GM12878 (cell line): Measurements from ENCODE around the gene TEPSIN. TPM values are rescaled to one million over a fixed set of nuclear protein-coding genes. Genes with fewer than 3 reads are reported as not detected.

Source experiments
- ATAC-seq: fragments of 200-7000 bp; cut with Tn5 transposase; 3 replicates; pipeline ENCODE4 v1.9.1; 2020; ENCODE audit warnings: mild to moderate bottlenecking, moderate library complexity
- BruUV-seq: library from RNA; stranded (reverse); fragments of 400-500 nt; replicated peaks from 2 replicates; lab custom pipeline; 2021; lab: Mats Ljungman, UMichigan
- CTCF ChIA-PET: fragments of 300-600 bp; sonication (Branson Sonifier 250); formaldehyde crosslinking; extraction: SDS; loops from one replicate; lab custom pipeline; 2021; ENCODE audit warnings: inconsistent platforms; lab: Yijun Ruan, JAX
- POLR2A ChIA-PET: fragments of 350-600 bp; formaldehyde crosslinking; extraction: SDS; loops from one replicate; lab custom pipeline; 2021; ENCODE audit warnings: inconsistent platforms; lab: Charles Lee
- RAD21 ChIA-PET: fragments of 300-600 bp; sonication (Branson Sonifier 250); formaldehyde crosslinking; loops from one replicate; lab custom pipeline; 2023; ENCODE audit warnings: antibody characterized with exemption; ENCODE audit not compliant: unreplicated experiment; lab: Charles Lee
- SMC1A ChIA-PET: fragments of 300-600 bp; sonication (Branson Sonifier 250); formaldehyde crosslinking; loops from one replicate; lab custom pipeline; 2023; ENCODE audit not compliant: unreplicated experiment, uncharacterized antibody; lab: Charles Lee
- DNase-seq: peaks from one replicate; pipeline ENCODE4 v3.0.0-alpha.2; 2011; ENCODE audit warnings: low read depth, low spot score
- FAIRE-seq: peaks from 3 replicates; lab custom pipeline; 2011; peaks lifted over from hg19 to GRCh38; lab: Jason Lieb, UNC
- H2AFZ ChIP-seq: 2 replicates; pipeline ENCODE4 v1.6.0; 2011; ENCODE audit warnings: low read depth, low read length, control low read depth; ENCODE audit not compliant: control insufficient read depth
- H3K27ac ChIP-seq: 2 replicates; pipeline ENCODE4 v1.5.1; 2011; ENCODE audit warnings: control low read depth; ENCODE audit not compliant: control insufficient read depth, insufficient read depth
- H3K27me3 ChIP-seq, 2 experiments: replicated peaks in 1 of 2; 2 replicates each; pipeline versions ENCODE4 v1.6.0 to v1.6.1; 2011; ENCODE audit warnings: low read length in 1 of 2; ENCODE audit not compliant: control insufficient read depth in 2 of 2, insufficient read depth in 2 of 2
- H3K36me3 ChIP-seq, 2 experiments: 2 replicates each; pipeline ENCODE4 v1.5.1; 2011; ENCODE audit warnings: low read length in 1 of 2; ENCODE audit not compliant: control insufficient read depth in 2 of 2, insufficient read depth in 2 of 2
- H3K4me1 ChIP-seq: 2 replicates; pipeline ENCODE4 v1.6.1; 2011; ENCODE audit warnings: mild to moderate bottlenecking, low read length, moderate library complexity, mixed read lengths; ENCODE audit not compliant: control insufficient read depth, insufficient read depth
- H3K4me2 ChIP-seq: 2 replicates; pipeline ENCODE4 v1.6.0; 2011; ENCODE audit warnings: control low read depth; ENCODE audit not compliant: control insufficient read depth, insufficient read depth
- H3K4me3 ChIP-seq: fragments of 200-600 bp; sonication (generic); 2 replicates; pipeline ENCODE4 v1.5.1; 2016
- H3K79me2 ChIP-seq: 2 replicates; pipeline ENCODE4 v1.6.0; 2011; ENCODE audit warnings: low read length; ENCODE audit not compliant: control insufficient read depth, insufficient read depth
- H3K9ac ChIP-seq: 2 replicates; pipeline ENCODE4 v1.8.0; 2011; ENCODE audit warnings: low read length, control low read depth, mixed read lengths; ENCODE audit not compliant: control insufficient read depth, insufficient read depth
- H3K9me3 ChIP-seq: replicated peaks from 3 replicates; pipeline ENCODE4 v1.5.1; 2011; ENCODE audit warnings: mild to moderate bottlenecking, low read length; ENCODE audit not compliant: control insufficient read depth, insufficient read depth
- H4K20me1 ChIP-seq: 2 replicates; pipeline ENCODE4 v1.6.0; 2011; ENCODE audit not compliant: control insufficient read depth, insufficient read depth
- ATF7 ChIP-seq: fragments of 450-650 bp; IDR thresholded peaks from 2 replicates; pipeline ENCODE4 v1.6.1; 2016; ENCODE audit warnings: low read depth, mild to moderate bottlenecking
- BMI1 ChIP-seq: fragments of 450-650 bp; IDR thresholded peaks from 2 replicates; pipeline ENCODE4 v1.6.1; 2016; ENCODE audit warnings: mild to moderate bottlenecking, moderate library complexity, borderline replicate concordance
- CREB1 ChIP-seq: IDR thresholded peaks from 2 replicates; pipeline ENCODE4 v1.6.1; 2012; ENCODE audit warnings: low read depth, mild to moderate bottlenecking, inconsistent platforms
- ESRRA ChIP-seq: IDR thresholded peaks from 2 replicates; pipeline ENCODE4 v1.6.1; 2012; ENCODE audit warnings: mild to moderate bottlenecking, low read length, improper control_type of control experiment
- FOXK2 ChIP-seq: fragments of 450-650 bp; IDR thresholded peaks from 2 replicates; pipeline ENCODE4 v1.6.1; 2017; ENCODE audit warnings: mild to moderate bottlenecking, moderate library complexity
- KLF5 ChIP-seq: fragments of 450-650 bp; IDR thresholded peaks from 2 replicates; pipeline ENCODE4 v1.6.1; 2014; ENCODE audit warnings: mild to moderate bottlenecking; ENCODE audit not compliant: partially characterized antibody
- MYB ChIP-seq: fragments of 150-350 bp; IDR thresholded peaks from 2 replicates; pipeline ENCODE4 v1.6.1; 2014; ENCODE audit warnings: mild to moderate bottlenecking, low read depth, low read length, borderline replicate concordance
- NFIC ChIP-seq: IDR thresholded peaks from 2 replicates; pipeline ENCODE4 v1.6.1; 2012; ENCODE audit warnings: low read depth, mild to moderate bottlenecking, inconsistent platforms, low read length, moderate library complexity
- NR2C1 ChIP-seq: fragments of 450-650 bp; IDR thresholded peaks from 2 replicates; pipeline ENCODE4 v1.6.1; 2017; ENCODE audit warnings: antibody characterized with exemption, mild to moderate bottlenecking, moderate library complexity
- NR2C2 ChIP-seq: IDR thresholded peaks from 2 replicates; pipeline ENCODE4 v1.6.1; 2011; ENCODE audit warnings: borderline replicate concordance, low read depth; ENCODE audit not compliant: control insufficient read depth, insufficient read length
- POLR2AphosphoS2 ChIP-seq: IDR thresholded peaks from 2 replicates; pipeline ENCODE4 v1.6.1; 2011; ENCODE audit warnings: low read depth, mild to moderate bottlenecking, low read length, improper control_type of control experiment, moderate library complexity
- TAF1 ChIP-seq: IDR thresholded peaks from 2 replicates; pipeline ENCODE4 v1.6.1; 2011; ENCODE audit warnings: mild to moderate bottlenecking, low read depth, low read length, borderline replicate concordance
- WGBS: methylation state at CpG from one replicate; pipeline ENCODE4 v1.1.6; 2016; ENCODE audit warnings: low lambda C conversion rate; ENCODE audit not compliant: insufficient replicate concordance, insufficient coverage; ENCODE audit errors: missing lambda C conversion rate; 5-methylcytosine and 5-hydroxymethylcytosine counted together
- in situ Hi-C: fragments of 300-500 bp; cut with MboI; formaldehyde crosslinking; loops from 9 replicates; pipeline ENCODE4 v1.14.3; 2018; ENCODE audit warnings: mixed read lengths
- intact Hi-C: fragments of 100-400 bp; cut with micrococcal nuclease; formaldehyde crosslinking; loops from one replicate; pipeline ENCODE4 v1.14.2; 2022; ENCODE audit not compliant: unreplicated experiment
- polyA plus RNA-seq, 11 experiments: library from polyadenylated mRNA; depleted of rRNA in 4 of 11; unstranded in 6 of 11; stranded (reverse) in 5 of 11; fragments of >200 nt; fragmentation: Nextera tagmentation in 4 of 11; fragmentation: Illumina TruSeq in 1 of 11; extraction: Ambion mirVana in 4 of 11; extraction: Trizol in 1 of 11; gene quantifications; 1 replicate in 1 of 11; 2 replicates in 10 of 11; pipeline versions ENCODE4 v1.2.1 to v1.2.3, GENCODE V29; 2011 to 2016; ENCODE audit warnings: inconsistent platforms in 2 of 11, missing spikeins in 2 of 11, low read depth in 1 of 11
- total RNA-seq, 4 experiments: library from RNA; depleted of rRNA in 3 of 4; stranded (reverse); fragments of >200 nt in 3 of 4; fragmentation: Illumina TruSeq in 1 of 4; extraction: Trizol in 1 of 4; gene quantifications; 2 replicates each; pipeline versions ENCODE4 v1.2.1 to v1.2.3, GENCODE V29; 2013 to 2021
- TF ChIP-seq, protein P1 (sequence below): IDR thresholded peaks from 2 replicates; pipeline ENCODE4 v1.6.1; 2012; ENCODE audit warnings: improper control_type of control experiment, low read depth, low read length; ENCODE audit not compliant: insufficient replicate concordance
- TF ChIP-seq, protein P2 (sequence below), 3 experiments: IDR thresholded peaks in 2 of 3; conservative IDR thresholded peaks in 1 of 3; 2 replicates each; pipeline ENCODE4 v1.5.1; 2011; ENCODE audit warnings: low read depth in 3 of 3, low read length in 3 of 3, mild to moderate bottlenecking in 3 of 3, control low read depth in 2 of 3, moderate library complexity in 2 of 3, inconsistent platforms in 1 of 3, mixed read lengths in 1 of 3; ENCODE audit not compliant: control insufficient read depth in 2 of 3, insufficient read depth in 1 of 3; ENCODE audit errors: extremely low read depth in 1 of 3
- TF ChIP-seq, protein P3 (sequence below): fragments of 450-650 bp; IDR thresholded peaks from 2 replicates; pipeline ENCODE4 v1.6.1; 2016; ENCODE audit warnings: mild to moderate bottlenecking

TEPSIN gene
- total and polyA plus RNA-seq, 10 of the 15 experiments (the other 5 are each of a cell fraction or from before 2014, with no cell fraction given), result 0.87 to 36.7 (median 5.3) TPM

DNA sequence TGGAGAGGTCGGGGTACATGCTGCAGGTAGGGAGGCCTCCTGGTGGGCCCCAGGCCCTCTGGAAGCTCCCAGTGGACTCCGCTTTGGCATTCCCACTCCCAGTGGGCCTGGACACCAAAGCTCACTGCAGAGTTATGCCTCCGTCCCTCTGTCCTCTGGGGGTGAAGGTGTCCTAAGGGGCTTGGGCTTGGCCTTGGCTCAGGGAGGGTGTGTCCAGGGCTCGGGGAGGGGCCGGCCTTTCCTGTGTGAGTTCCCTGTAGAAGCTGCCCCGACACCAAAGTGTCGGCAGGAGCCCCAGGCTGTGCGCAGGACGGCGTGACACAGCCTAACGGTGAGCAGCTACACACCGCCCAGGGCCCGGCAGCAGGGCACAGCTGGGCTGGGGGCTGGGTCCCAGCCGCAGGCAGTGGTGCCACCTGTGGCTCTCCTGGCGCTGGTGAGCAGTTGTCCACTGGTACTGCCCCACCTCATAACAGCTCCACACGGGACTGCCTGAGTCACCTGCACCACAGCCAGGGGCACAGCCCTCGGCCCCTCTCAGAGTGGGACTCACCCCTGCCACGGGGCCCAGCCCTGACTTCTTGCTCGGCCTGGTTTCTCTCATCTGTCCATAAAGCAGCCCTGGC is 6.1 kb downstream of the TEPSIN start:
- H3K4me1 ChIP-seq, result peaks cover 14% of the 10 kb centered on the region
- H3K79me2 ChIP-seq, result peaks cover 3% of the 10 kb centered on the region
- WGBS, result 88% methylated on average over 19 of the region's 19 CpGs
- H3K27me3 ChIP-seq, result no peaks in the 10 kb centered on the region
- H3K4me2 ChIP-seq, result no peak overlapping the region
- H3K36me3 ChIP-seq, result peaks cover 4 to 12% of the 10 kb centered on the region in 2 experiments; a peak in 3 of 4 replicates
- no peak overlapping the region for H3K9ac ChIP-seq
- ChIA-PET SMC1A (interaction anchor here (0.7 kb wide), 1 partner anchor 10 kb away, joined by 3 read pairs; the partner anchor contains the start of gene CEP131), CTCF (no interaction called here), POLR2A (no interaction called here), RAD21 (no interaction called here)
- FAIRE-seq (no peak), DNase-seq (no peak), ATAC-seq (no peak)
- no peaks in the 10 kb centered on the region for H3K9me3 ChIP-seq
- in situ Hi-C loops, result loop anchor here (25.0 kb wide), 1 partner anchor 220 kb away; no protein-coding TSS in a partner anchor
- no TSS peak for BruUV-seq
- intact Hi-C loops, result no loop called here
- no peak overlapping the region for H3K4me3 ChIP-seq
- TF ChIP-seq ESRRA (no peak), NR2C2 (no peak), POLR2AphosphoS2 (no peak), FOXK2 (no peak), ATF7 (no peak), TAF1 (no peak), MYB (no peak), NR2C1 (no peak), KLF5 (no peak), CREB1 (no peak), NFIC (no peak), BMI1 (no peak)
- TF ChIP-seq, protein P1, sequence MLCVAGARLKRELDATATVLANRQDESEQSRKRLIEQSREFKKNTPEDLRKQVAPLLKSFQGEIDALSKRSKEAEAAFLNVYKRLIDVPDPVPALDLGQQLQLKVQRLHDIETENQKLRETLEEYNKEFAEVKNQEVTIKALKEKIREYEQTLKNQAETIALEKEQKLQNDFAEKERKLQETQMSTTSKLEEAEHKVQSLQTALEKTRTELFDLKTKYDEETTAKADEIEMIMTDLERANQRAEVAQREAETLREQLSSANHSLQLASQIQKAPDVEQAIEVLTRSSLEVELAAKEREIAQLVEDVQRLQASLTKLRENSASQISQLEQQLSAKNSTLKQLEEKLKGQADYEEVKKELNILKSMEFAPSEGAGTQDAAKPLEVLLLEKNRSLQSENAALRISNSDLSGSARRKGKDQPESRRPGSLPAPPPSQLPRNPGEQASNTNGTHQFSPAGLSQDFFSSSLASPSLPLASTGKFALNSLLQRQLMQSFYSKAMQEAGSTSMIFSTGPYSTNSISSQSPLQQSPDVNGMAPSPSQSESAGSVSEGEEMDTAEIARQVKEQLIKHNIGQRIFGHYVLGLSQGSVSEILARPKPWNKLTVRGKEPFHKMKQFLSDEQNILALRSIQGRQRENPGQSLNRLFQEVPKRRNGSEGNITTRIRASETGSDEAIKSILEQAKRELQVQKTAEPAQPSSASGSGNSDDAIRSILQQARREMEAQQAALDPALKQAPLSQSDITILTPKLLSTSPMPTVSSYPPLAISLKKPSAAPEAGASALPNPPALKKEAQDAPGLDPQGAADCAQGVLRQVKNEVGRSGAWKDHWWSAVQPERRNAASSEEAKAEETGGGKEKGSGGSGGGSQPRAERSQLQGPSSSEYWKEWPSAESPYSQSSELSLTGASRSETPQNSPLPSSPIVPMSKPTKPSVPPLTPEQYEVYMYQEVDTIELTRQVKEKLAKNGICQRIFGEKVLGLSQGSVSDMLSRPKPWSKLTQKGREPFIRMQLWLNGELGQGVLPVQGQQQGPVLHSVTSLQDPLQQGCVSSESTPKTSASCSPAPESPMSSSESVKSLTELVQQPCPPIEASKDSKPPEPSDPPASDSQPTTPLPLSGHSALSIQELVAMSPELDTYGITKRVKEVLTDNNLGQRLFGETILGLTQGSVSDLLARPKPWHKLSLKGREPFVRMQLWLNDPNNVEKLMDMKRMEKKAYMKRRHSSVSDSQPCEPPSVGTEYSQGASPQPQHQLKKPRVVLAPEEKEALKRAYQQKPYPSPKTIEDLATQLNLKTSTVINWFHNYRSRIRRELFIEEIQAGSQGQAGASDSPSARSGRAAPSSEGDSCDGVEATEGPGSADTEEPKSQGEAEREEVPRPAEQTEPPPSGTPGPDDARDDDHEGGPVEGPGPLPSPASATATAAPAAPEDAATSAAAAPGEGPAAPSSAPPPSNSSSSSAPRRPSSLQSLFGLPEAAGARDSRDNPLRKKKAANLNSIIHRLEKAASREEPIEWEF, result no peak
- TF ChIP-seq, protein P2, sequence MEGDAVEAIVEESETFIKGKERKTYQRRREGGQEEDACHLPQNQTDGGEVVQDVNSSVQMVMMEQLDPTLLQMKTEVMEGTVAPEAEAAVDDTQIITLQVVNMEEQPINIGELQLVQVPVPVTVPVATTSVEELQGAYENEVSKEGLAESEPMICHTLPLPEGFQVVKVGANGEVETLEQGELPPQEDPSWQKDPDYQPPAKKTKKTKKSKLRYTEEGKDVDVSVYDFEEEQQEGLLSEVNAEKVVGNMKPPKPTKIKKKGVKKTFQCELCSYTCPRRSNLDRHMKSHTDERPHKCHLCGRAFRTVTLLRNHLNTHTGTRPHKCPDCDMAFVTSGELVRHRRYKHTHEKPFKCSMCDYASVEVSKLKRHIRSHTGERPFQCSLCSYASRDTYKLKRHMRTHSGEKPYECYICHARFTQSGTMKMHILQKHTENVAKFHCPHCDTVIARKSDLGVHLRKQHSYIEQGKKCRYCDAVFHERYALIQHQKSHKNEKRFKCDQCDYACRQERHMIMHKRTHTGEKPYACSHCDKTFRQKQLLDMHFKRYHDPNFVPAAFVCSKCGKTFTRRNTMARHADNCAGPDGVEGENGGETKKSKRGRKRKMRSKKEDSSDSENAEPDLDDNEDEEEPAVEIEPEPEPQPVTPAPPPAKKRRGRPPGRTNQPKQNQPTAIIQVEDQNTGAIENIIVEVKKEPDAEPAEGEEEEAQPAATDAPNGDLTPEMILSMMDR (IDR thresholded peaks at IDR 0.05 in 2 of 3, conservative IDR thresholded peaks at IDR 0.05 in 1 of 3; ENCODE audit: control insufficient read depth in 2 of 3, extremely low read depth in 1 of 3, insufficient read depth in 1 of 3, low read depth in 3 of 3, low read length in 3 of 3), result no peak
- TF ChIP-seq, protein P3, sequence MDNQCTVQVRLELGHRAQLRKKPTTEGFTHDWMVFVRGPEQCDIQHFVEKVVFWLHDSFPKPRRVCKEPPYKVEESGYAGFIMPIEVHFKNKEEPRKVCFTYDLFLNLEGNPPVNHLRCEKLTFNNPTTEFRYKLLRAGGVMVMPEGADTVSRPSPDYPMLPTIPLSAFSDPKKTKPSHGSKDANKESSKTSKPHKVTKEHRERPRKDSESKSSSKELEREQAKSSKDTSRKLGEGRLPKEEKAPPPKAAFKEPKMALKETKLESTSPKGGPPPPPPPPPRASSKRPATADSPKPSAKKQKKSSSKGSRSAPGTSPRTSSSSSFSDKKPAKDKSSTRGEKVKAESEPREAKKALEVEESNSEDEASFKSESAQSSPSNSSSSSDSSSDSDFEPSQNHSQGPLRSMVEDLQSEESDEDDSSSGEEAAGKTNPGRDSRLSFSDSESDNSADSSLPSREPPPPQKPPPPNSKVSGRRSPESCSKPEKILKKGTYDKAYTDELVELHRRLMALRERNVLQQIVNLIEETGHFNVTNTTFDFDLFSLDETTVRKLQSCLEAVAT, result no peak
- H4K20me1 ChIP-seq, result no peaks in the 10 kb centered on the region
- H3K27ac ChIP-seq, result no peak overlapping the region
- H2AFZ ChIP-seq, result no peak overlapping the region
